GM18520 (cell line): ENCODE measurements around the gene SIGLEC7.

Source experiments
- ATAC-seq: cut with Tn5 transposase; IDR thresholded peaks from one replicate; pipeline ENCODE4 v1.9.1; 2021; ENCODE audit not compliant: unreplicated experiment

The SIGLEC7 gene

GRCh38 chr19:51200071-51200666, 58.1 kb downstream of the SIGLEC7 start:
- ATAC-seq: no peak

- no peak for ATAC-seq
These were observed 59.6 kb downstream of the SIGLEC7 start for GRCh38 chr19:51201712-51202111.
